ENCODE data around the gene NTM.

NTM gene

DNA sequence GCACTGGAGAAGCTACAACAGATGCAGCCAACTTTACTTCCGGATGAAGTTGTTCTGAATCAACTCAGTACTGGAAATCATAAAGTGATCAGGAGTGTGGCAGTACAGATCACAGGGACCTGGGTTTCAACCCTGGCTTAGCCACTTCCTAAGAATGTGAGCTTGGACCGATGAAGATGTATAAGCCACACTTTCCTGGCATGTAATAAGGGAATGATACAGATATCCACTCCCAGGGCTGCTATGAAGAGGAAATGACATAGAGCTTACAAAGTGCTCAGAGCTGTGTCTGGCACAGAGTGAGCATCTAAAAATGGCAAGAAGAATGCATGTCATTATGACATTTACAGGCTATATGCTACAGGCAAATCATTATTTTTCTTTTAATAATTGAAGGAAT is 378.7 kb downstream of the NTM start:
- TF ChIP-seq EZH2phosphoT487 (IDR thresholded peaks at IDR 0.05; ENCODE audit: borderline replicate concordance, low read length): no peak
- TF ChIP-seq, protein P1, sequence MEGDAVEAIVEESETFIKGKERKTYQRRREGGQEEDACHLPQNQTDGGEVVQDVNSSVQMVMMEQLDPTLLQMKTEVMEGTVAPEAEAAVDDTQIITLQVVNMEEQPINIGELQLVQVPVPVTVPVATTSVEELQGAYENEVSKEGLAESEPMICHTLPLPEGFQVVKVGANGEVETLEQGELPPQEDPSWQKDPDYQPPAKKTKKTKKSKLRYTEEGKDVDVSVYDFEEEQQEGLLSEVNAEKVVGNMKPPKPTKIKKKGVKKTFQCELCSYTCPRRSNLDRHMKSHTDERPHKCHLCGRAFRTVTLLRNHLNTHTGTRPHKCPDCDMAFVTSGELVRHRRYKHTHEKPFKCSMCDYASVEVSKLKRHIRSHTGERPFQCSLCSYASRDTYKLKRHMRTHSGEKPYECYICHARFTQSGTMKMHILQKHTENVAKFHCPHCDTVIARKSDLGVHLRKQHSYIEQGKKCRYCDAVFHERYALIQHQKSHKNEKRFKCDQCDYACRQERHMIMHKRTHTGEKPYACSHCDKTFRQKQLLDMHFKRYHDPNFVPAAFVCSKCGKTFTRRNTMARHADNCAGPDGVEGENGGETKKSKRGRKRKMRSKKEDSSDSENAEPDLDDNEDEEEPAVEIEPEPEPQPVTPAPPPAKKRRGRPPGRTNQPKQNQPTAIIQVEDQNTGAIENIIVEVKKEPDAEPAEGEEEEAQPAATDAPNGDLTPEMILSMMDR (IDR thresholded peaks at IDR 0.05; ENCODE audit: low read depth, low read length, poor library complexity, severe bottlenecking): no peak
- Histone ChIP-seq H3K79me2 (ENCODE audit: control insufficient read depth, low read length) (no peaks in the 10 kb centered on the region), H3K4me1 (ENCODE audit: control insufficient read depth, low read length) (no peaks in the 10 kb centered on the region), H3K9me3 (ENCODE audit: control insufficient read depth, insufficient read depth, low read length) (no peaks in the 10 kb centered on the region), H3K27me3 (ENCODE audit: control insufficient read depth, low read length) (no peaks in the 10 kb centered on the region), H3F3A (ENCODE audit: control insufficient read depth, insufficient read depth) (no peaks in the 10 kb centered on the region), H3K27ac (ENCODE audit: low read depth, low read length) (no peak overlapping the region), H3K9me2 (replicated peaks; ENCODE audit: control insufficient read depth, low read length) (no peaks in the 10 kb centered on the region), H4K20me1 (ENCODE audit: control insufficient read depth, insufficient read depth, low read depth, low read length) (no peaks in the 10 kb centered on the region), H3K4me2 (ENCODE audit: low read length) (no peak overlapping the region), H3K36me3 (ENCODE audit: control insufficient read depth, low read length) (no peaks in the 10 kb centered on the region), H3K4me3 (ENCODE audit: low read length) (no peak overlapping the region)

DNA sequence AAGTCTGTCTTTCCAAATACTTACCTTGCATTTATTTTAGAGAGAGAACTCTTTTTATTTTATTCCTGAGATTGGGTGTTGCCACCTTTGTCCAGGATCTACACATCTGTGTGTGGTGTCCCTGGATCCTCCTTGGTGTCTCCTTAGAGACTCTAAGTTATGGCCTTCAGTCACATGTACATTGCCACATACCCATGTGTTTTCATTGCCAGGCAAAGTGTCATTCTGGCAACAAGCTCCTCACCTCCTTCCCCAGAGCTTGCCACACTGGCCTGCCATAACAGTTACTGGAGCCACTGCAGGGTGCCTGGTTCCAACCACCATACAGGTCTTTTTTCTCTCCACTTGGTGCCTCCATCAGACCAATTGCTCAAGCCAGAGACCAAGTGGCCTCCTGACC is 379.7 kb downstream of the NTM start:
- Histone ChIP-seq H3K36me3 (ENCODE audit: control insufficient read depth, low read length) (no peaks in the 10 kb centered on the region), H3K4me3 (ENCODE audit: low read length) (no peak overlapping the region), H3K27me3 (ENCODE audit: control insufficient read depth, low read length) (no peaks in the 10 kb centered on the region), H3F3A (ENCODE audit: control insufficient read depth, insufficient read depth) (no peaks in the 10 kb centered on the region), H3K27ac (ENCODE audit: low read depth, low read length) (no peak overlapping the region), H3K4me2 (ENCODE audit: low read length) (no peak overlapping the region), H3K9me3 (ENCODE audit: control insufficient read depth, insufficient read depth, low read length) (no peaks in the 10 kb centered on the region), H4K20me1 (ENCODE audit: control insufficient read depth, insufficient read depth, low read depth, low read length) (no peaks in the 10 kb centered on the region), H3K9me2 (replicated peaks; ENCODE audit: control insufficient read depth, low read length) (no peaks in the 10 kb centered on the region), H3K4me1 (ENCODE audit: control insufficient read depth, low read length) (no peaks in the 10 kb centered on the region), H3K79me2 (ENCODE audit: control insufficient read depth, low read length) (no peaks in the 10 kb centered on the region)
- no peak for TF ChIP-seq EZH2phosphoT487 (IDR thresholded peaks at IDR 0.05; ENCODE audit: borderline replicate concordance, low read length)
- TF ChIP-seq, protein P1 (IDR thresholded peaks at IDR 0.05; ENCODE audit: low read depth, low read length, poor library complexity, severe bottlenecking): no peak

DNA sequence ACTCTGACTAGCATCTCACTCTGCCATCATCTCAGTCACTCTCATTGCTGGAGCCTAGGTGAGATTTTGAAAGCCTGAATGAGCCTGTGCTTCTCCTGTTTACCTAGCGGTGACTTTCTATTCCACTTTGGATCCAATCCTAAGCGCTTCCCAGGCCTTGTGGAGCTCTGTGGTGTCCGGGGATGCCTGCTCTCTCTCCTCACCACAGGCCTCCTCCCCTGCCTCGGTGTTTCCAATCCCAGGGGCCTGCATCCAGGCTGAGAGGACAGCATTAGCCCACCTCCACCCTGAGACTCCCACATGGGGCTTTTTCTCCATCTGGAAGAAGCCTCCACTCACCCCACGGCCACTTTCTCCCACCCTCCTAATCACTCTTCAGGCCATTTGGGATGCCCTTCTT is 380.3 kb downstream of the NTM start:
- no peaks in the 10 kb centered on the region for H3K4me1 ChIP-seq (ENCODE audit: control insufficient read depth, low read length)
- no peak overlapping the region for H3K4me3 ChIP-seq (ENCODE audit: low read length)
- no peaks in the 10 kb centered on the region for H4K20me1 ChIP-seq (ENCODE audit: control insufficient read depth, insufficient read depth, low read depth, low read length)
- no peaks in the 10 kb centered on the region for H3K36me3 ChIP-seq (ENCODE audit: control insufficient read depth, low read length)
- H3K9me3 ChIP-seq (ENCODE audit: control insufficient read depth, insufficient read depth, low read length): no peaks in the 10 kb centered on the region
- no peaks in the 10 kb centered on the region for H3F3A ChIP-seq (ENCODE audit: control insufficient read depth, insufficient read depth)
- TF ChIP-seq, protein P1 (IDR thresholded peaks at IDR 0.05; ENCODE audit: low read depth, low read length, poor library complexity, severe bottlenecking): no peak
- no peak overlapping the region for H3K4me2 ChIP-seq (ENCODE audit: low read length)
- no peaks in the 10 kb centered on the region for H3K27me3 ChIP-seq (ENCODE audit: control insufficient read depth, low read length)
- H3K9me2 ChIP-seq (replicated peaks; ENCODE audit: control insufficient read depth, low read length): no peaks in the 10 kb centered on the region
- no peaks in the 10 kb centered on the region for H3K79me2 ChIP-seq (ENCODE audit: control insufficient read depth, low read length)
- H3K27ac ChIP-seq (ENCODE audit: low read depth, low read length): no peak overlapping the region

DNA sequence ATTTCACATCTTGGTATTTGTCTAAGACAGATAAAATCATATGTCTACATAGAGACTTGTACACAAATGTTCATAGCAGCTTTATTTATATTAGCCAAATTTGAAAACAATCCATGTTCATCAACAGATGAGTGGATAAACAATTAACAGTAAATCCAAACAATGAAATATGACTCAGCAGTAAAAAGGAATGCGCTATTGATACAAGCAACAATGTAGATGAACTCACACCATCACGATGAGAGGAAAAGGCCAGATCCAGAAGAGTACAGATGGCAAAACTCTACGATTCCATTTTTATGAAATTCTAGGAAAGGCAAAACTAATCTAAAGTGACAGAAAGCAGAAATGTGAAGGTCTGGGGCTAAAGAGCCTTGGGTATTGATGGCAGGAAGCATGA is 384.3 kb downstream of the NTM start:
- no peaks in the 10 kb centered on the region for H3F3A ChIP-seq (ENCODE audit: control insufficient read depth, insufficient read depth)

More for the DNA sequence above, 384.3 kb downstream of the NTM start:
- no peaks in the 10 kb centered on the region for H3K9me2 ChIP-seq (replicated peaks; ENCODE audit: control insufficient read depth, low read length)
- no peaks in the 10 kb centered on the region for H3K9me3 ChIP-seq (ENCODE audit: control insufficient read depth, insufficient read depth, low read length)
- H4K20me1 ChIP-seq (ENCODE audit: control insufficient read depth, insufficient read depth, low read depth, low read length): no peaks in the 10 kb centered on the region
- no peaks in the 10 kb centered on the region for H3K36me3 ChIP-seq (ENCODE audit: control insufficient read depth, low read length)
- H3K79me2 ChIP-seq (ENCODE audit: control insufficient read depth, low read length): no peaks in the 10 kb centered on the region
- H3K27ac ChIP-seq (ENCODE audit: low read depth, low read length): no peak overlapping the region
- no peak overlapping the region for H3K4me3 ChIP-seq (ENCODE audit: low read length)
- H3K4me1 ChIP-seq (ENCODE audit: control insufficient read depth, low read length): no peaks in the 10 kb centered on the region
- no peak for TF ChIP-seq EZH2phosphoT487 (IDR thresholded peaks at IDR 0.05; ENCODE audit: borderline replicate concordance, low read length)
- TF ChIP-seq, protein P1 (IDR thresholded peaks at IDR 0.05; ENCODE audit: low read depth, low read length, poor library complexity, severe bottlenecking): no peak
- H3K4me2 ChIP-seq (ENCODE audit: low read length): no peak overlapping the region
- no peaks in the 10 kb centered on the region for H3K27me3 ChIP-seq (ENCODE audit: control insufficient read depth, low read length)
